HepG2 (cell line): ENCODE data around the gene MYH10. TPM values are rescaled to one million over a fixed set of nuclear protein-coding genes. Genes with fewer than 3 reads are reported as not detected.

Experiments used
- ATAC-seq: fragments of 200-7000 bp; cut with Tn5 transposase; 3 replicates; pipeline ENCODE4 v1.9.1; 2020; ENCODE audit warnings: mild to moderate bottlenecking, moderate library complexity
- BruUV-seq: library from RNA; stranded (reverse); fragments of 400-500 nt; replicated peaks from 2 replicates; lab custom pipeline; 2021; lab: Mats Ljungman, UMichigan
- CTCF ChIA-PET: fragments of 300-600 bp; formaldehyde crosslinking; extraction: SDS; loops from one replicate; lab custom pipeline; 2021; ENCODE audit warnings: low total read pairs, inconsistent platforms, low intra/inter-chr PET ratio; lab: Yijun Ruan, JAX
- POLR2A ChIA-PET: fragments of 350-600 bp; sonication (Branson Sonifier 250); formaldehyde crosslinking; loops from one replicate; lab custom pipeline; 2020; ENCODE audit warnings: antibody characterized with exemption, inconsistent platforms; lab: Yijun Ruan, JAX
- DNase-seq: peaks from one replicate; pipeline ENCODE4 v3.0.0-alpha.2; 2015; ENCODE audit warnings: low spot score
- FAIRE-seq: peaks from 3 replicates; lab custom pipeline; 2011; peaks lifted over from hg19 to GRCh38; lab: Jason Lieb, UNC
- H2AFZ ChIP-seq: one replicate; pipeline ENCODE4 v1.6.1; 2011; ENCODE audit warnings: low read length, inconsistent platforms
- H3K27ac ChIP-seq: fragments of 300-600 bp; 3 replicates; pipeline ENCODE4 v1.8.0; 2011; ENCODE audit warnings: mixed run types, mild to moderate bottlenecking, mixed read lengths, low read length, inconsistent platforms; ENCODE audit not compliant: insufficient read depth; ENCODE audit errors: extremely low read length
- H3K27me3 ChIP-seq, 2 experiments: fragments of 200-600 bp in 1 of 2; 2 replicates in 1 of 2; 3 replicates in 1 of 2; pipeline versions ENCODE4 v1.6.0 to v1.8.0; 2011; ENCODE audit warnings: low read length in 2 of 2, mild to moderate bottlenecking in 2 of 2, moderate library complexity in 2 of 2, inconsistent platforms in 1 of 2; ENCODE audit not compliant: insufficient read depth in 2 of 2, control insufficient read depth in 1 of 2
- H3K36me3 ChIP-seq, 2 experiments: fragments of 200-600 bp in 1 of 2; replicated peaks in 1 of 2; 2 replicates in 1 of 2; 3 replicates in 1 of 2; pipeline versions ENCODE4 v1.5.1 to v1.8.0; 2011; ENCODE audit warnings: low read length in 2 of 2, inconsistent platforms in 1 of 2; ENCODE audit not compliant: insufficient read depth in 2 of 2, control insufficient read depth in 1 of 2
- H3K4me1 ChIP-seq: 2 replicates; pipeline ENCODE4 v1.5.1; 2012; ENCODE audit warnings: low read length, inconsistent platforms; ENCODE audit not compliant: insufficient read depth
- H3K4me2 ChIP-seq: 2 replicates; pipeline ENCODE4 v1.6.0; 2011; ENCODE audit warnings: low read depth, low read length, inconsistent platforms
- H3K4me3 ChIP-seq, 3 experiments: fragments of 200-600 bp in 1 of 3; sonication (generic), shearing (Covaris generic) in 1 of 3; replicated peaks in 1 of 3; 2 replicates each; pipeline ENCODE4 v1.5.1; 2011 to 2016; ENCODE audit warnings: low read length in 3 of 3, inconsistent platforms in 2 of 3, low read depth in 2 of 3, mild to moderate bottlenecking in 2 of 3, control low read depth in 1 of 3, mixed read lengths in 1 of 3; ENCODE audit not compliant: insufficient read depth in 1 of 3
- H3K79me2 ChIP-seq: one replicate; pipeline ENCODE4 v1.6.1; 2011; ENCODE audit warnings: low read length, inconsistent platforms; ENCODE audit not compliant: insufficient read depth
- H3K9ac ChIP-seq: 2 replicates; pipeline ENCODE4 v1.6.0; 2011; ENCODE audit warnings: mild to moderate bottlenecking, low read depth, low read length, inconsistent platforms; ENCODE audit not compliant: insufficient read depth
- H3K9me3 ChIP-seq: 2 replicates; pipeline ENCODE4 v1.5.1; 2012; ENCODE audit warnings: mild to moderate bottlenecking, low read length
- H4K20me1 ChIP-seq: 2 replicates; pipeline ENCODE4 v1.6.0; 2011; ENCODE audit warnings: inconsistent platforms, mild to moderate bottlenecking, low read length, moderate library complexity; ENCODE audit not compliant: insufficient read depth
- MAFK ChIP-seq, 2 experiments: IDR thresholded peaks in 1 of 2; conservative IDR thresholded peaks in 1 of 2; 2 replicates each; pipeline ENCODE4 v1.6.1; 2011; ENCODE audit warnings: improper control_type of control experiment in 2 of 2, low read length in 2 of 2
- SOX13 ChIP-seq, 3 experiments: fragments of 450-650 bp in 1 of 3; sonication (generic) in 1 of 3; formaldehyde crosslinking in 1 of 3; IDR thresholded peaks in 2 of 3; conservative IDR thresholded peaks in 1 of 3; 2 replicates each; pipeline versions ENCODE4 v1.5.0 to v1.6.1; 2016 to 2020; ENCODE audit warnings: antibody characterized with exemption in 1 of 3, mild to moderate bottlenecking in 1 of 3, missing compliant biosample characterization in 1 of 3, missing genetic modification reagents in 1 of 3, moderate library complexity in 1 of 3
- ZBTB4 ChIP-seq: sonication (generic); formaldehyde crosslinking; IDR thresholded peaks from 2 replicates; pipeline ENCODE4 v1.4.0; 2020; ENCODE audit warnings: missing genetic modification reagents, mild to moderate bottlenecking, borderline replicate concordance
- WGBS: methylation state at CpG from one replicate; pipeline ENCODE4 v1.1.6; 2017; ENCODE audit warnings: low lambda C conversion rate; 5-methylcytosine and 5-hydroxymethylcytosine counted together
- in situ Hi-C: cut with HindIII; loops from 2 replicates; pipeline ENCODE4 v1.10.0; 2017; ENCODE audit warnings: low pct_unique_long_range_greater_than_20kb; ENCODE audit not compliant: extremely low pct_ligation_motif_present
- intact Hi-C: fragments of 100-400 bp; cut with micrococcal nuclease; formaldehyde crosslinking; loops from one replicate; pipeline ENCODE4 v1.10.0; 2022; ENCODE audit not compliant: unreplicated experiment
- polyA plus RNA-seq, 8 experiments: library from polyadenylated mRNA; depleted of rRNA in 3 of 8; stranded (reverse) in 7 of 8; unstranded in 1 of 8; fragments of >200 nt; fragmentation: Illumina TruSeq in 4 of 8; extraction: Trizol in 4 of 8; gene quantifications; 2 replicates each; pipeline versions ENCODE4 v1.2.1 to v1.2.3, GENCODE V29; 2011 to 2016; ENCODE audit warnings: low read depth in 4 of 8, missing spikeins in 1 of 8, mixed read lengths in 1 of 8; ENCODE audit not compliant: insufficient read depth in 1 of 8
- total RNA-seq, 5 experiments: library from RNA; depleted of rRNA; stranded (reverse); fragments of >200 nt; fragmentation: Illumina TruSeq; extraction: Trizol; gene quantifications; 2 replicates each; pipeline ENCODE4 v1.2.3, GENCODE V29; 2016; ENCODE audit warnings: low read depth in 1 of 5
- TF ChIP-seq, protein P1 (sequence below): sonication (generic); formaldehyde crosslinking; IDR thresholded peaks from 2 replicates; pipeline ENCODE4 v1.5.0; 2020; ENCODE audit warnings: mild to moderate bottlenecking, missing genetic modification reagents
- TF ChIP-seq, protein P2 (sequence below): sonication (generic); formaldehyde crosslinking; IDR thresholded peaks from 2 replicates; pipeline ENCODE4 v1.4.0; 2020; ENCODE audit warnings: missing genetic modification reagents

The MYH10 gene
- total and polyA plus RNA-seq, 2 of the 13 experiments (the other 11 are each of a cell fraction or from before 2014, with no cell fraction given): 43.4 to 68.6 TPM

GRCh38 chr17:8484465-8484864 is 146.1 kb downstream of the MYH10 start:
- Histone ChIP-seq H3K9ac (no peak overlapping the region), H2AFZ (no peak overlapping the region), H3K9me3 (peaks cover 5% of the 10 kb centered on the region; the same call in 1 of the 2 replicates), H3K4me1 (no peaks in the 10 kb centered on the region), H3K27me3 (no peaks in the 10 kb centered on the region), H3K4me3 (no peak overlapping the region), H3K4me2 (no peak overlapping the region), H4K20me1 (no peaks in the 10 kb centered on the region), H3K27ac (no peak overlapping the region), H3K36me3 (peaks cover 44 to 92% of the 10 kb centered on the region in 2 experiments), H3K79me2 (no peaks in the 10 kb centered on the region)
- WGBS: 100% methylated on average over 1 of the region's 1 CpG
- FAIRE-seq (no peak), DNase-seq (no peak), ATAC-seq (no peak)
- POLR2A ChIA-PET: no interaction called here
- TF ChIP-seq ZBTB4 (CRISPR knock-in tag) (no peak), MAFK (conservative IDR thresholded peaks at IDR 0.05 in 1 of 2, IDR thresholded peaks at IDR 0.05 in 1 of 2; ENCODE audit: low read length in 2 of 2) (0 out of 4 replicates have a peak, but pooled peaks of 1 of the 2 experiments have one; percentile 7), SOX13 (IDR thresholded peaks at IDR 0.05) (no peak), SOX13 (CRISPR knock-in tag; conservative IDR thresholded peaks at IDR 0.05 in 1 of 2, IDR thresholded peaks at IDR 0.05 in 1 of 2) (no peak)
- TF ChIP-seq, protein P1, sequence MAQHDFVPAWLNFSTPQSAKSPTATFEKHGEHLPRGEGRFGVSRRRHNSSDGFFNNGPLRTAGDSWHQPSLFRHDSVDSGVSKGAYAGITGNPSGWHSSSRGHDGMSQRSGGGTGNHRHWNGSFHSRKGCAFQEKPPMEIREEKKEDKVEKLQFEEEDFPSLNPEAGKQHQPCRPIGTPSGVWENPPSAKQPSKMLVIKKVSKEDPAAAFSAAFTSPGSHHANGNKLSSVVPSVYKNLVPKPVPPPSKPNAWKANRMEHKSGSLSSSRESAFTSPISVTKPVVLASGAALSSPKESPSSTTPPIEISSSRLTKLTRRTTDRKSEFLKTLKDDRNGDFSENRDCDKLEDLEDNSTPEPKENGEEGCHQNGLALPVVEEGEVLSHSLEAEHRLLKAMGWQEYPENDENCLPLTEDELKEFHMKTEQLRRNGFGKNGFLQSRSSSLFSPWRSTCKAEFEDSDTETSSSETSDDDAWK (CRISPR knock-in tag): no peak
- TF ChIP-seq, protein P2, sequence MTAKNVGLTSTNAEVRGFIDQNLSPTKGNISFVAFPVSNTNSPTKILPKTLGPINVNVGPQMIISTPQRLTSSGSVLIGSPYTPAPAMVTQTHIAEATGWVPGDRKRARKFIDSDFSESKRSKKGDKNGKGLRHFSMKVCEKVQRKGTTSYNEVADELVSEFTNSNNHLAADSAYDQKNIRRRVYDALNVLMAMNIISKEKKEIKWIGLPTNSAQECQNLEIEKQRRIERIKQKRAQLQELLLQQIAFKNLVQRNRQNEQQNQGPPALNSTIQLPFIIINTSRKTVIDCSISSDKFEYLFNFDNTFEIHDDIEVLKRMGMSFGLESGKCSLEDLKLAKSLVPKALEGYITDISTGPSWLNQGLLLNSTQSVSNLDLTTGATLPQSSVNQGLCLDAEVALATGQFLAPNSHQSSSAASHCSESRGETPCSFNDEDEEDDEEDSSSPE (CRISPR knock-in tag): no peak
- in situ Hi-C loops (no loop called here), intact Hi-C loops (no loop called here)
- CTCF ChIA-PET: no interaction called here
- no TSS peak for BruUV-seq
